GM23248 (cell line): Measurements from ENCODE around the gene IL17C. TPM values are rescaled to one million over a fixed set of nuclear protein-coding genes. Genes with fewer than 3 reads are reported as not detected.

Experiments used
- DNase-seq: peaks from one replicate; pipeline ENCODE4 v3.0.0-alpha.2; 2015
- H2AFZ ChIP-seq: fragments of 200-600 bp; sonication (generic); 2 replicates; pipeline ENCODE4 v1.6.1; 2016; ENCODE audit warnings: antibody characterized with exemption
- H3F3A ChIP-seq: fragments of 200-600 bp; sonication (generic); 2 replicates; pipeline ENCODE4 v1.6.1; 2016; ENCODE audit warnings: mild to moderate bottlenecking, antibody characterized with exemption, mixed run types; ENCODE audit not compliant: insufficient read depth
- H3K27ac ChIP-seq: fragments of 200-600 bp; sonication (generic); 2 replicates; pipeline ENCODE4 v1.5.1; 2016; ENCODE audit warnings: mild to moderate bottlenecking
- H3K27me3 ChIP-seq: fragments of 200-600 bp; sonication (generic); replicated peaks from 2 replicates; pipeline ENCODE4 v1.6.1; 2016; ENCODE audit warnings: mild to moderate bottlenecking; ENCODE audit not compliant: insufficient read depth
- H3K36me3 ChIP-seq: fragments of 200-600 bp; sonication (generic); 2 replicates; pipeline ENCODE4 v1.6.1; 2016; ENCODE audit warnings: low read depth, mild to moderate bottlenecking
- H3K4me1 ChIP-seq: fragments of 200-600 bp; sonication (generic); 2 replicates; pipeline ENCODE4 v1.6.1; 2016; ENCODE audit warnings: mild to moderate bottlenecking; ENCODE audit not compliant: insufficient read depth
- H3K4me2 ChIP-seq: fragments of 200-600 bp; sonication (generic); one replicate; pipeline ENCODE4 v1.6.1; 2016; ENCODE audit warnings: mild to moderate bottlenecking; ENCODE audit not compliant: unreplicated experiment
- H3K4me3 ChIP-seq: fragments of 200-600 bp; sonication (generic); 2 replicates; pipeline ENCODE4 v1.5.1; 2016; ENCODE audit warnings: mild to moderate bottlenecking
- H3K79me2 ChIP-seq: fragments of 200-600 bp; sonication (generic); 2 replicates; pipeline ENCODE4 v1.6.1; 2016; ENCODE audit warnings: mild to moderate bottlenecking; ENCODE audit not compliant: insufficient read depth
- H3K9ac ChIP-seq: fragments of 200-600 bp; sonication (generic); 2 replicates; pipeline ENCODE4 v1.6.1; 2016; ENCODE audit warnings: mild to moderate bottlenecking
- H3K9me2 ChIP-seq: fragments of 200-600 bp; sonication (generic); 2 replicates; pipeline ENCODE4 v1.6.1; 2016; ENCODE audit warnings: mixed run types, mild to moderate bottlenecking, moderate library complexity; ENCODE audit not compliant: insufficient read depth
- H3K9me3 ChIP-seq: fragments of 200-600 bp; sonication (generic); one replicate; pipeline ENCODE4 v1.6.1; 2017; ENCODE audit warnings: low read depth
- H4K20me1 ChIP-seq: fragments of 200-600 bp; sonication (generic); 2 replicates; pipeline ENCODE4 v1.6.0; 2016; ENCODE audit not compliant: insufficient read depth
- EZH2 ChIP-seq: fragments of 200-600 bp; sonication (generic); IDR thresholded peaks from 2 replicates; pipeline ENCODE4 v1.6.1; 2018; ENCODE audit warnings: antibody characterized with exemption, mild to moderate bottlenecking; ENCODE audit not compliant: insufficient read depth, poor library complexity, severe bottlenecking
- EZH2phosphoT487 ChIP-seq: fragments of 200-600 bp; sonication (generic); IDR thresholded peaks from 2 replicates; pipeline ENCODE4 v1.6.1; 2018; ENCODE audit warnings: antibody characterized with exemption, moderate library complexity, mild to moderate bottlenecking, low read depth; ENCODE audit not compliant: insufficient read depth
- WGBS, 2 experiments: methylation state at CpG; one replicate each; pipeline ENCODE4 v1.1.6; 2015 to 2017; ENCODE audit warnings: low lambda C conversion rate in 2 of 2, low coverage in 1 of 2; ENCODE audit errors: missing lambda C conversion rate in 2 of 2; 5-methylcytosine and 5-hydroxymethylcytosine counted together
- in situ Hi-C: fragments of 300-500 bp; cut with MboI; formaldehyde crosslinking; loops from 2 replicates; pipeline ENCODE4 v1.15.0; 2020
- polyA plus RNA-seq: library from polyadenylated mRNA; unstranded; fragments of >200 nt; fragmentation: Nextera tagmentation; extraction: Ambion mirVana; gene quantifications from 2 replicates; pipeline ENCODE4 v1.2.1, GENCODE V29; 2016
- total RNA-seq: library from RNA; depleted of rRNA; stranded (reverse); fragments of >200 nt; shearing (Covaris generic); gene quantifications from 2 replicates; pipeline ENCODE4 v1.2.3, GENCODE V29; 2014

Gene IL17C
- total and polyA plus RNA-seq, 2 experiments from 2014 or later: not detected

- Histone ChIP-seq H3K9me2 (no peaks in the 10 kb centered on the region), H3K9me3 (no peaks in the 10 kb centered on the region), H4K20me1 (no peaks in the 10 kb centered on the region), H3K36me3 (no peaks in the 10 kb centered on the region), H3K27me3 (peaks cover 32% of the 10 kb centered on the region), H2AFZ (no peak overlapping the region), H3K4me3 (no peak overlapping the region), H3K27ac (no peak overlapping the region), H3K4me1 (no peaks in the 10 kb centered on the region; the same call in 1 of the 2 replicates), H3K9ac (no peak overlapping the region), H3K4me2 (no peak overlapping the region), H3K79me2 (no peaks in the 10 kb centered on the region), H3F3A (no peaks in the 10 kb centered on the region)
- 69 to 73% methylated on average over 15 to 17 of the region's 17 CpGs for WGBS, 2 experiments
- in situ Hi-C loops: no loop called here
- TF ChIP-seq EZH2phosphoT487 (no peak), EZH2 (no peak)
- no peak for DNase-seq
Observed at GRCh38 chr16:88640498-88641247, 2.3 kb downstream of the IL17C start.

- Histone ChIP-seq H3K4me3 (no peak overlapping the region), H3F3A (no peaks in the 10 kb centered on the region), H3K79me2 (no peaks in the 10 kb centered on the region), H3K9me3 (no peaks in the 10 kb centered on the region), H3K27ac (no peak overlapping the region), H3K27me3 (peaks cover 29% of the 10 kb centered on the region), H3K4me1 (no peaks in the 10 kb centered on the region), H4K20me1 (no peaks in the 10 kb centered on the region), H2AFZ (no peak overlapping the region), H3K36me3 (no peaks in the 10 kb centered on the region), H3K4me2 (no peak overlapping the region), H3K9ac (no peak overlapping the region), H3K9me2 (no peaks in the 10 kb centered on the region)
- TF ChIP-seq EZH2phosphoT487 (no peak), EZH2 (no peak)
- 87 to 91% methylated on average over 28 to 58 of the region's 58 CpGs for WGBS, 2 experiments
- in situ Hi-C loops: no loop called here
- no peak for DNase-seq
Observed at GRCh38 chr16:88642881-88643643, 4.7 kb downstream of the IL17C start.

- Histone ChIP-seq H3K27ac (no peak overlapping the region), H3K4me1 (no peaks in the 10 kb centered on the region), H3K36me3 (no peaks in the 10 kb centered on the region), H4K20me1 (no peaks in the 10 kb centered on the region), H3K9me2 (no peaks in the 10 kb centered on the region), H3K79me2 (no peaks in the 10 kb centered on the region), H3F3A (no peaks in the 10 kb centered on the region), H3K4me2 (no peak overlapping the region), H2AFZ (no peak overlapping the region), H3K27me3 (peaks cover 24% of the 10 kb centered on the region), H3K9ac (no peak overlapping the region), H3K4me3 (no peak overlapping the region), H3K9me3 (no peaks in the 10 kb centered on the region)
- DNase-seq: no peak
- WGBS, 2 experiments: 94 to 97% methylated on average over 8 of the region's 9 CpGs
- in situ Hi-C loops: no loop called here
- TF ChIP-seq EZH2 (no peak), EZH2phosphoT487 (no peak)
Observed at GRCh38 chr16:88643644-88643932, 5.2 kb downstream of the IL17C start.

GRCh38 chr16:88645455-88645854, 7.1 kb downstream of the IL17C start:
- no peak for DNase-seq
- H4K20me1 ChIP-seq: no peaks in the 10 kb centered on the region
- H3K9ac ChIP-seq: no peak overlapping the region
- WGBS, 2 experiments: 97 to 98% methylated on average over 16 of the region's 16 CpGs
- in situ Hi-C loops: no loop called here
- H3K9me3 ChIP-seq: no peaks in the 10 kb centered on the region
- H3F3A ChIP-seq: no peaks in the 10 kb centered on the region
- H3K27ac ChIP-seq: no peak overlapping the region
- no peak overlapping the region for H2AFZ ChIP-seq
- no peak overlapping the region for H3K4me3 ChIP-seq
- no peaks in the 10 kb centered on the region for H3K4me1 ChIP-seq
- no peak overlapping the region for H3K4me2 ChIP-seq
- TF ChIP-seq EZH2 (no peak), EZH2phosphoT487 (no peak)
- no peaks in the 10 kb centered on the region for H3K9me2 ChIP-seq
- H3K36me3 ChIP-seq: no peaks in the 10 kb centered on the region
- H3K27me3 ChIP-seq: peaks cover 7% of the 10 kb centered on the region
- H3K79me2 ChIP-seq: no peaks in the 10 kb centered on the region
